GM12878 (cell line): ENCODE measurements around the gene ATIC. TPM values are rescaled to one million over a fixed set of nuclear protein-coding genes. Genes with fewer than 3 reads are reported as not detected.

ENCODE experiments used
- ATAC-seq: fragments of 200-7000 bp; cut with Tn5 transposase; 3 replicates; pipeline ENCODE4 v1.9.1; 2020; ENCODE audit warnings: mild to moderate bottlenecking, moderate library complexity
- BruUV-seq: library from RNA; stranded (reverse); fragments of 400-500 nt; replicated peaks from 2 replicates; lab custom pipeline; 2021; lab: Mats Ljungman, UMichigan
- CTCF ChIA-PET: fragments of 300-600 bp; sonication (Branson Sonifier 250); formaldehyde crosslinking; extraction: SDS; loops from one replicate; lab custom pipeline; 2021; ENCODE audit warnings: inconsistent platforms; lab: Yijun Ruan, JAX
- POLR2A ChIA-PET: fragments of 350-600 bp; formaldehyde crosslinking; extraction: SDS; loops from one replicate; lab custom pipeline; 2021; ENCODE audit warnings: inconsistent platforms; lab: Charles Lee
- RAD21 ChIA-PET: fragments of 300-600 bp; sonication (Branson Sonifier 250); formaldehyde crosslinking; loops from one replicate; lab custom pipeline; 2023; ENCODE audit warnings: antibody characterized with exemption; ENCODE audit not compliant: unreplicated experiment; lab: Charles Lee
- SMC1A ChIA-PET: fragments of 300-600 bp; sonication (Branson Sonifier 250); formaldehyde crosslinking; loops from one replicate; lab custom pipeline; 2023; ENCODE audit not compliant: unreplicated experiment, uncharacterized antibody; lab: Charles Lee
- DNase-seq: peaks from one replicate; pipeline ENCODE4 v3.0.0-alpha.2; 2011; ENCODE audit warnings: low read depth, low spot score
- FAIRE-seq: peaks from 3 replicates; lab custom pipeline; 2011; peaks lifted over from hg19 to GRCh38; lab: Jason Lieb, UNC
- H2AFZ ChIP-seq: 2 replicates; pipeline ENCODE4 v1.6.0; 2011; ENCODE audit warnings: low read depth, low read length, control low read depth; ENCODE audit not compliant: control insufficient read depth
- H3K27ac ChIP-seq: 2 replicates; pipeline ENCODE4 v1.5.1; 2011; ENCODE audit warnings: control low read depth; ENCODE audit not compliant: control insufficient read depth, insufficient read depth
- H3K27me3 ChIP-seq, 2 experiments: replicated peaks in 1 of 2; 2 replicates each; pipeline versions ENCODE4 v1.6.0 to v1.6.1; 2011; ENCODE audit warnings: low read length in 1 of 2; ENCODE audit not compliant: control insufficient read depth in 2 of 2, insufficient read depth in 2 of 2
- H3K36me3 ChIP-seq, 2 experiments: 2 replicates each; pipeline ENCODE4 v1.5.1; 2011; ENCODE audit warnings: low read length in 1 of 2; ENCODE audit not compliant: control insufficient read depth in 2 of 2, insufficient read depth in 2 of 2
- H3K4me1 ChIP-seq: 2 replicates; pipeline ENCODE4 v1.6.1; 2011; ENCODE audit warnings: mild to moderate bottlenecking, low read length, moderate library complexity, mixed read lengths; ENCODE audit not compliant: control insufficient read depth, insufficient read depth
- H3K4me2 ChIP-seq: 2 replicates; pipeline ENCODE4 v1.6.0; 2011; ENCODE audit warnings: control low read depth; ENCODE audit not compliant: control insufficient read depth, insufficient read depth
- H3K4me3 ChIP-seq: fragments of 200-600 bp; sonication (generic); 2 replicates; pipeline ENCODE4 v1.5.1; 2016
- H3K79me2 ChIP-seq: 2 replicates; pipeline ENCODE4 v1.6.0; 2011; ENCODE audit warnings: low read length; ENCODE audit not compliant: control insufficient read depth, insufficient read depth
- H3K9ac ChIP-seq: 2 replicates; pipeline ENCODE4 v1.8.0; 2011; ENCODE audit warnings: low read length, control low read depth, mixed read lengths; ENCODE audit not compliant: control insufficient read depth, insufficient read depth
- H3K9me3 ChIP-seq: replicated peaks from 3 replicates; pipeline ENCODE4 v1.5.1; 2011; ENCODE audit warnings: mild to moderate bottlenecking, low read length; ENCODE audit not compliant: control insufficient read depth, insufficient read depth
- H4K20me1 ChIP-seq: 2 replicates; pipeline ENCODE4 v1.6.0; 2011; ENCODE audit not compliant: control insufficient read depth, insufficient read depth
- ATF7 ChIP-seq: fragments of 450-650 bp; IDR thresholded peaks from 2 replicates; pipeline ENCODE4 v1.6.1; 2016; ENCODE audit warnings: low read depth, mild to moderate bottlenecking
- BACH1 ChIP-seq: fragments of 450-650 bp; IDR thresholded peaks from 2 replicates; pipeline ENCODE4 v1.6.1; 2017; ENCODE audit warnings: mild to moderate bottlenecking, borderline replicate concordance
- EED ChIP-seq: sonication (generic); IDR thresholded peaks from 2 replicates; pipeline ENCODE4 v1.6.1; 2016; ENCODE audit warnings: antibody characterized with exemption, low read depth
- EP300 ChIP-seq, 2 experiments: fragments of 150-350 bp in 1 of 2; IDR thresholded peaks; 2 replicates each; pipeline ENCODE4 v1.6.1; 2011 to 2012; ENCODE audit warnings: low read depth in 2 of 2, low read length in 2 of 2, borderline replicate concordance in 1 of 2, improper control_type of control experiment in 1 of 2, inconsistent platforms in 1 of 2; ENCODE audit not compliant: control insufficient read depth in 1 of 2
- JUND ChIP-seq: IDR thresholded peaks from 2 replicates; pipeline ENCODE4 v1.6.1; 2012; ENCODE audit warnings: low read depth, mild to moderate bottlenecking, low read length, improper control_type of control experiment, moderate library complexity
- NFIC ChIP-seq: IDR thresholded peaks from 2 replicates; pipeline ENCODE4 v1.6.1; 2012; ENCODE audit warnings: low read depth, mild to moderate bottlenecking, inconsistent platforms, low read length, moderate library complexity
- NFXL1 ChIP-seq: fragments of 450-650 bp; IDR thresholded peaks from 2 replicates; pipeline ENCODE4 v1.6.1; 2017; ENCODE audit warnings: antibody characterized with exemption, mild to moderate bottlenecking, borderline replicate concordance
- NFYA ChIP-seq: IDR thresholded peaks from 2 replicates; pipeline ENCODE4 v1.6.1; 2011; ENCODE audit warnings: low read depth, mild to moderate bottlenecking, low read length, improper control_type of control experiment, borderline replicate concordance
- WGBS: methylation state at CpG from one replicate; pipeline ENCODE4 v1.1.6; 2016; ENCODE audit warnings: low lambda C conversion rate; ENCODE audit not compliant: insufficient replicate concordance, insufficient coverage; ENCODE audit errors: missing lambda C conversion rate; 5-methylcytosine and 5-hydroxymethylcytosine counted together
- in situ Hi-C: fragments of 300-500 bp; cut with MboI; formaldehyde crosslinking; loops from 9 replicates; pipeline ENCODE4 v1.14.3; 2018; ENCODE audit warnings: mixed read lengths
- intact Hi-C: fragments of 100-400 bp; cut with micrococcal nuclease; formaldehyde crosslinking; loops from one replicate; pipeline ENCODE4 v1.14.2; 2022; ENCODE audit not compliant: unreplicated experiment
- polyA plus RNA-seq, 11 experiments: library from polyadenylated mRNA; depleted of rRNA in 4 of 11; unstranded in 6 of 11; stranded (reverse) in 5 of 11; fragments of >200 nt; fragmentation: Nextera tagmentation in 4 of 11; fragmentation: Illumina TruSeq in 1 of 11; extraction: Ambion mirVana in 4 of 11; extraction: Trizol in 1 of 11; gene quantifications; 1 replicate in 1 of 11; 2 replicates in 10 of 11; pipeline versions ENCODE4 v1.2.1 to v1.2.3, GENCODE V29; 2011 to 2016; ENCODE audit warnings: inconsistent platforms in 2 of 11, missing spikeins in 2 of 11, low read depth in 1 of 11
- total RNA-seq, 4 experiments: library from RNA; depleted of rRNA in 3 of 4; stranded (reverse); fragments of >200 nt in 3 of 4; fragmentation: Illumina TruSeq in 1 of 4; extraction: Trizol in 1 of 4; gene quantifications; 2 replicates each; pipeline versions ENCODE4 v1.2.1 to v1.2.3, GENCODE V29; 2013 to 2021
- TF ChIP-seq, protein P1 (sequence below): fragments of 450-650 bp; IDR thresholded peaks from 2 replicates; pipeline ENCODE4 v1.6.1; 2014; ENCODE audit warnings: mild to moderate bottlenecking
- TF ChIP-seq, protein P2 (sequence below): fragments of 450-650 bp; conservative IDR thresholded peaks from 2 replicates; pipeline ENCODE4 v1.6.1; 2017; ENCODE audit warnings: mild to moderate bottlenecking, moderate library complexity
- TF ChIP-seq, protein P3 (sequence below): fragments of 450-650 bp; formaldehyde crosslinking; IDR thresholded peaks from 2 replicates; pipeline ENCODE4 v1.4.0; 2022; ENCODE audit warnings: mild to moderate bottlenecking, moderate library complexity
- TF ChIP-seq, protein P4 (sequence below): fragments of 450-650 bp; IDR thresholded peaks from 2 replicates; pipeline ENCODE4 v1.6.1; 2017; ENCODE audit warnings: antibody characterized with exemption, mild to moderate bottlenecking, moderate library complexity

ATIC gene
- total and polyA plus RNA-seq, 10 of the 15 experiments (the other 5 are each of a cell fraction or from before 2014, with no cell fraction given), result 45.1 to 518 (median 306) TPM

DNA sequence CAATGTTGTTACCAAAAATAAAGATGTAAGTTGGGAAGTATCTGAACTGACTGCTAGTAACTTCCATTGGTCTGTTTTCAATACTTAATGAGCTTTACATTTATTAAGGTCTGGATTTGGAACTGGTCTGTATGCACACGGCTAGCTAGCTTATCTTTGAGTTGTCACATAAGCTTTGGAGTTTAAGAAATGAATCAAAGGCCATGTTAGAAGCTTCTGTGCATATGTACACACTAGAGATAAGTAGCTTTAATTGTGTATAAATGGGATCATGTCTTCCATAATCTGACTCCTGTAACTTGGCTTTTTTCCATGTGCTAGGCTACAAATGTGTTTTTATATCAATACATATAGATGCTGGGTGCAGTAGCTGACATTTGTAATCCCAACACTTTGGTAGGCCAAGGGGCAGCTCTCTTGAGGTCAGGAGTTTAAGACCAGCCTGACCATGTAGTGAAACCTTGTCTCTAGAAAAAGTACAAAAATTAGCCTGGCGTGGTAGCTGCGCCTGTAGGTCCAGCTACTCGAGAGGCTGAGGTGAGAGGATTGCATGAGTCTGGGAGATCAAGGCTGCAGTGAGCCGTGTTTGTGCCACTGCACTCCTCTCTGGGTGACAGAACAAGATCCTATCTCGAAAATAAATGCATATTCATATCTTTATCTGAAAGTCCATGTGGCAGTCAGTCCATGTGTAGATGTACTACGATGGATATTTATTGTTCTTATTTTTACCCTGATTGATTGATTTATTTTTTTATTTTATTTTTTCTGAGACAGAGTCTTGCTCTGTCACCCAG lies 27.2 kb downstream of the ATIC start:
- ChIA-PET CTCF (interaction anchor here (0.7 to 1.3 kb wide), 2 partner anchors 26 to 68 kb away, joined by 3 to 4 read pairs; no protein-coding TSS in a partner anchor), RAD21 (interaction anchor here (0.6 kb wide), 1 partner anchor 10 kb away, joined by 3 read pairs; no protein-coding TSS in a partner anchor), SMC1A (interaction anchor here (1.0 to 1.5 kb wide), 4 partner anchors 8 to 66 kb away, joined by 3 read pairs; no protein-coding TSS in a partner anchor), POLR2A (no interaction called here)
- Histone ChIP-seq H3K4me3 (no peak overlapping the region), H3K4me2 (no peak overlapping the region), H3K36me3 (peaks cover 1 to 54% of the 10 kb centered on the region in 2 experiments), H3K9ac (no peak overlapping the region), H3K27ac (no peak overlapping the region), H2AFZ (no peak overlapping the region), H4K20me1 (no peaks in the 10 kb centered on the region), H3K9me3 (no peaks in the 10 kb centered on the region), H3K4me1 (no peaks in the 10 kb centered on the region), H3K27me3 (no peaks in the 10 kb centered on the region), H3K79me2 (peaks cover 2% of the 10 kb centered on the region)
- DNase-seq (no peak), FAIRE-seq (no peak), ATAC-seq (no peak)
- no TSS peak for BruUV-seq
- in situ Hi-C loops (no loop called here), intact Hi-C loops (no loop called here)
- 98% methylated on average over 7 of the region's 7 CpGs for WGBS
- TF ChIP-seq ATF7 (no peak), NFYA (no peak), JUND (no peak), EED (no peak), NFIC (no peak), BACH1 (no peak), NFXL1 (no peak), EP300 (IDR thresholded peaks at IDR 0.05; ENCODE audit: borderline replicate concordance in 1 of 2, control insufficient read depth in 1 of 2, low read depth in 2 of 2, low read length in 2 of 2) (no peak)
- TF ChIP-seq, protein P1, sequence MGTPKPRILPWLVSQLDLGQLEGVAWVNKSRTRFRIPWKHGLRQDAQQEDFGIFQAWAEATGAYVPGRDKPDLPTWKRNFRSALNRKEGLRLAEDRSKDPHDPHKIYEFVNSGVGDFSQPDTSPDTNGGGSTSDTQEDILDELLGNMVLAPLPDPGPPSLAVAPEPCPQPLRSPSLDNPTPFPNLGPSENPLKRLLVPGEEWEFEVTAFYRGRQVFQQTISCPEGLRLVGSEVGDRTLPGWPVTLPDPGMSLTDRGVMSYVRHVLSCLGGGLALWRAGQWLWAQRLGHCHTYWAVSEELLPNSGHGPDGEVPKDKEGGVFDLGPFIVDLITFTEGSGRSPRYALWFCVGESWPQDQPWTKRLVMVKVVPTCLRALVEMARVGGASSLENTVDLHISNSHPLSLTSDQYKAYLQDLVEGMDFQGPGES, result no peak
- TF ChIP-seq, protein P2, sequence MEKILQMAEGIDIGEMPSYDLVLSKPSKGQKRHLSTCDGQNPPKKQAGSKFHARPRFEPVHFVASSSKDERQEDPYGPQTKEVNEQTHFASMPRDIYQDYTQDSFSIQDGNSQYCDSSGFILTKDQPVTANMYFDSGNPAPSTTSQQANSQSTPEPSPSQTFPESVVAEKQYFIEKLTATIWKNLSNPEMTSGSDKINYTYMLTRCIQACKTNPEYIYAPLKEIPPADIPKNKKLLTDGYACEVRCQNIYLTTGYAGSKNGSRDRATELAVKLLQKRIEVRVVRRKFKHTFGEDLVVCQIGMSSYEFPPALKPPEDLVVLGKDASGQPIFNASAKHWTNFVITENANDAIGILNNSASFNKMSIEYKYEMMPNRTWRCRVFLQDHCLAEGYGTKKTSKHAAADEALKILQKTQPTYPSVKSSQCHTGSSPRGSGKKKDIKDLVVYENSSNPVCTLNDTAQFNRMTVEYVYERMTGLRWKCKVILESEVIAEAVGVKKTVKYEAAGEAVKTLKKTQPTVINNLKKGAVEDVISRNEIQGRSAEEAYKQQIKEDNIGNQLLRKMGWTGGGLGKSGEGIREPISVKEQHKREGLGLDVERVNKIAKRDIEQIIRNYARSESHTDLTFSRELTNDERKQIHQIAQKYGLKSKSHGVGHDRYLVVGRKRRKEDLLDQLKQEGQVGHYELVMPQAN, result no peak
- TF ChIP-seq, protein P3, sequence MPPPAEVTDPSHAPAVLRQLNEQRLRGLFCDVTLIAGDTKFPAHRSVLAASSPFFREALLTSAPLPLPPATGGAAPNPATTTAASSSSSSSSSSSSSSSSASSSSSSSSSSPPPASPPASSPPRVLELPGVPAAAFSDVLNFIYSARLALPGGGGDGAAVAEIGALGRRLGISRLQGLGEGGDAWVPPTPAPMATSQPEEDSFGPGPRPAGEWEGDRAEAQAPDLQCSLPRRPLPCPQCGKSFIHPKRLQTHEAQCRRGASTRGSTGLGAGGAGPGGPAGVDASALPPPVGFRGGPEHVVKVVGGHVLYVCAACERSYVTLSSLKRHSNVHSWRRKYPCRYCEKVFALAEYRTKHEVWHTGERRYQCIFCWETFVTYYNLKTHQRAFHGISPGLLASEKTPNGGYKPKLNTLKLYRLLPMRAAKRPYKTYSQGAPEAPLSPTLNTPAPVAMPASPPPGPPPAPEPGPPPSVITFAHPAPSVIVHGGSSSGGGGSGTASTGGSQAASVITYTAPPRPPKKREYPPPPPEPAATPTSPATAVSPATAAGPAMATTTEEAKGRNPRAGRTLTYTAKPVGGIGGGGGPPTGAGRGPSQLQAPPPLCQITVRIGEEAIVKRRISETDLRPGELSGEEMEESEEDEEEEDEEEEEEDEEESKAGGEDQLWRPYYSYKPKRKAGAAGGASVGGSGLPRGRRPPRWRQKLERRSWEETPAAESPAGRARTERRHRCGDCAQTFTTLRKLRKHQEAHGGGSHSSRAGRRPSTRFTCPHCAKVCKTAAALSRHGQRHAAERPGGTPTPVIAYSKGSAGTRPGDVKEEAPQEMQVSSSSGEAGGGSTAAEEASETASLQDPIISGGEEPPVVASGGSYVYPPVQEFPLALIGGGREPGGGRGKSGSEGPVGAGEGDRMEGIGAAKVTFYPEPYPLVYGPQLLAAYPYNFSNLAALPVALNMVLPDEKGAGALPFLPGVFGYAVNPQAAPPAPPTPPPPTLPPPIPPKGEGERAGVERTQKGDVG (CRISPR knock-in tag), result no peak
- TF ChIP-seq, protein P4, sequence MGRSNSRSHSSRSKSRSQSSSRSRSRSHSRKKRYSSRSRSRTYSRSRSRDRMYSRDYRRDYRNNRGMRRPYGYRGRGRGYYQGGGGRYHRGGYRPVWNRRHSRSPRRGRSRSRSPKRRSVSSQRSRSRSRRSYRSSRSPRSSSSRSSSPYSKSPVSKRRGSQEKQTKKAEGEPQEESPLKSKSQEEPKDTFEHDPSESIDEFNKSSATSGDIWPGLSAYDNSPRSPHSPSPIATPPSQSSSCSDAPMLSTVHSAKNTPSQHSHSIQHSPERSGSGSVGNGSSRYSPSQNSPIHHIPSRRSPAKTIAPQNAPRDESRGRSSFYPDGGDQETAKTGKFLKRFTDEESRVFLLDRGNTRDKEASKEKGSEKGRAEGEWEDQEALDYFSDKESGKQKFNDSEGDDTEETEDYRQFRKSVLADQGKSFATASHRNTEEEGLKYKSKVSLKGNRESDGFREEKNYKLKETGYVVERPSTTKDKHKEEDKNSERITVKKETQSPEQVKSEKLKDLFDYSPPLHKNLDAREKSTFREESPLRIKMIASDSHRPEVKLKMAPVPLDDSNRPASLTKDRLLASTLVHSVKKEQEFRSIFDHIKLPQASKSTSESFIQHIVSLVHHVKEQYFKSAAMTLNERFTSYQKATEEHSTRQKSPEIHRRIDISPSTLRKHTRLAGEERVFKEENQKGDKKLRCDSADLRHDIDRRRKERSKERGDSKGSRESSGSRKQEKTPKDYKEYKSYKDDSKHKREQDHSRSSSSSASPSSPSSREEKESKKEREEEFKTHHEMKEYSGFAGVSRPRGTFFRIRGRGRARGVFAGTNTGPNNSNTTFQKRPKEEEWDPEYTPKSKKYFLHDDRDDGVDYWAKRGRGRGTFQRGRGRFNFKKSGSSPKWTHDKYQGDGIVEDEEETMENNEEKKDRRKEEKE, result no peak
